Spinal cord (tissue), 10 donors: ENCODE measurements around the gene OR2AT4. TPM values are rescaled to one million over a fixed set of nuclear protein-coding genes. Genes with fewer than 3 reads are reported as not detected.
"Not testable (repeated sequence)": the region's sequence is repeated elsewhere in the genome, so short reads cannot be mapped to it uniquely, and the experiment has no call there.

ENCODE experiments used
- DNase-seq, 6 donors: peaks; one replicate each; pipeline versions ENCODE4 v3.0.0 to v3.0.0-alpha.2; 2013 to 2015; ENCODE audit warnings: low spot score in 6 of 6, low read depth in 4 of 6
- H3K27ac ChIP-seq: one replicate; pipeline ENCODE4 v1.5.1; 2013; ENCODE audit warnings: low read depth, low read length, control low read depth
- H3K27me3 ChIP-seq: one replicate; pipeline ENCODE4 v1.6.1; 2013; ENCODE audit warnings: low read length; ENCODE audit not compliant: control insufficient read depth, insufficient read depth
- H3K36me3 ChIP-seq: one replicate; pipeline ENCODE4 v1.6.1; 2013; ENCODE audit warnings: low read length; ENCODE audit not compliant: control insufficient read depth, insufficient read depth
- H3K4me1 ChIP-seq: one replicate; pipeline ENCODE4 v1.6.1; 2013; ENCODE audit warnings: low read length; ENCODE audit not compliant: control insufficient read depth, insufficient read depth
- H3K4me3 ChIP-seq: one replicate; pipeline ENCODE4 v1.5.1; 2013; ENCODE audit warnings: low read depth, low read length, control low read depth
- H3K9me3 ChIP-seq: one replicate; pipeline ENCODE4 v1.6.1; 2013; ENCODE audit warnings: low read length; ENCODE audit not compliant: control insufficient read depth, insufficient read depth
- WGBS: methylation state at CpG from one replicate; pipeline ENCODE4 v1.1.5; 2013; ENCODE audit warnings: missing lambda C conversion rate; ENCODE audit not compliant: insufficient coverage; 5-methylcytosine and 5-hydroxymethylcytosine counted together
- polyA plus RNA-seq, 2 donors: library from polyadenylated mRNA; unstranded; fragments of 120-200 nt; gene quantifications; one replicate each; pipeline ENCODE4 v1.2.1, GENCODE V29; 2013; ENCODE audit not compliant: insufficient read length in 2 of 2
- total RNA-seq, 2 donors: library from RNA; depleted of rRNA in 1 of 2; stranded (reverse); fragments of 120-200 nt in 1 of 2; fragments of >200 nt in 1 of 2; gene quantifications; one replicate each; pipeline versions ENCODE4 v1.2.3 to v1.2.4, GENCODE V29; 2013 to 2014
- donor health status: healthy.

OR2AT4 gene
- total and polyA plus RNA-seq, 4 donors = under 0.01 to 0.10 (median 0.04) TPM

GRCh38 chr11:75052457-75052856 is 44.2 kb downstream of the OR2AT4 start:
- WGBS = no CpG with 5 or more reads among the region's 1 CpG
- no peaks in the 10 kb centered on the region for H3K36me3 ChIP-seq
- peaks cover 2% of the 10 kb centered on the region for H3K9me3 ChIP-seq
- no peaks in the 10 kb centered on the region for H3K27me3 ChIP-seq
- H3K4me1 ChIP-seq = no peaks in the 10 kb centered on the region
- DNase-seq = no peak
- H3K4me3 ChIP-seq = no peak overlapping the region
- H3K27ac ChIP-seq = no peak overlapping the region

- Histone ChIP-seq H3K4me1 (no peaks in the 10 kb centered on the region), H3K27ac (no peak overlapping the region), H3K27me3 (no peaks in the 10 kb centered on the region), H3K36me3 (no peaks in the 10 kb centered on the region), H3K4me3 (no peak overlapping the region), H3K9me3 (peaks cover 2% of the 10 kb centered on the region)
- DNase-seq = no peak
- WGBS = 75% methylated on average over 5 of the region's 5 CpGs
Measured at GRCh38 chr11:75051043-75051442, 45.6 kb downstream of the OR2AT4 start.

GRCh38 chr11:75050516-75050915 is 46.2 kb downstream of the OR2AT4 start:
- no peak for DNase-seq
- H3K4me1 ChIP-seq = no peaks in the 10 kb centered on the region
- no peak overlapping the region for H3K27ac ChIP-seq
- no peak overlapping the region for H3K4me3 ChIP-seq
- WGBS = 90% methylated on average over 3 of the region's 4 CpGs
- no peaks in the 10 kb centered on the region for H3K27me3 ChIP-seq
- H3K9me3 ChIP-seq = peaks cover 2% of the 10 kb centered on the region
- no peaks in the 10 kb centered on the region for H3K36me3 ChIP-seq

GRCh38 chr11:75049501-75050266 is 47.0 kb downstream of the OR2AT4 start:
- not testable (repeated sequence) for H3K36me3 ChIP-seq, H3K27me3 ChIP-seq, H3K9me3 ChIP-seq, H3K4me1 ChIP-seq, H3K4me3 ChIP-seq, H3K27ac ChIP-seq, DNase-seq
- WGBS = 60% methylated on average over 2 of the region's 8 CpGs

GRCh38 chr11:75047191-75047590 is 49.5 kb downstream of the OR2AT4 start:
- Histone ChIP-seq H3K27ac (no peak overlapping the region), H3K27me3 (no peaks in the 10 kb centered on the region), H3K9me3 (no peaks in the 10 kb centered on the region), H3K36me3 (no peaks in the 10 kb centered on the region), H3K4me1 (no peaks in the 10 kb centered on the region), H3K4me3 (no peak overlapping the region)
- DNase-seq = no peak
- no CpG with 5 or more reads among the region's 4 CpGs for WGBS

- not testable (repeated sequence) for H3K4me1 ChIP-seq, DNase-seq, H3K27me3 ChIP-seq, H3K27ac ChIP-seq, H3K9me3 ChIP-seq, H3K36me3 ChIP-seq, H3K4me3 ChIP-seq
- WGBS = 28% methylated on average over 2 of the region's 5 CpGs
Measured at GRCh38 chr11:75046668-75047067, 50.0 kb downstream of the OR2AT4 start.

GRCh38 chr11:75044381-75045170 is 52.1 kb downstream of the OR2AT4 start:
- not testable (repeated sequence) for H3K36me3 ChIP-seq, H3K27ac ChIP-seq, DNase-seq, H3K4me1 ChIP-seq, H3K9me3 ChIP-seq, H3K4me3 ChIP-seq, H3K27me3 ChIP-seq
- 90% methylated on average over 15 of the region's 15 CpGs for WGBS

GRCh38 chr11:75041821-75042220 is 54.9 kb downstream of the OR2AT4 start:
- not testable (repeated sequence) for H3K9me3 ChIP-seq, H3K4me1 ChIP-seq, H3K36me3 ChIP-seq, H3K4me3 ChIP-seq, DNase-seq, H3K27ac ChIP-seq, H3K27me3 ChIP-seq
- WGBS = no CpG with 5 or more reads among the region's 3 CpGs

- H3K27ac ChIP-seq = no peak overlapping the region
- WGBS = 100% methylated on average over 1 of the region's 2 CpGs
- H3K9me3 ChIP-seq = no peaks in the 10 kb centered on the region
Measured at GRCh38 chr11:75041263-75041662, 55.4 kb downstream of the OR2AT4 start.

More at GRCh38 chr11:75041263-75041662, 55.4 kb downstream of the OR2AT4 start:
- Histone ChIP-seq H3K27me3 (no peaks in the 10 kb centered on the region), H3K4me1 (no peaks in the 10 kb centered on the region), H3K4me3 (no peak overlapping the region), H3K36me3 (no peaks in the 10 kb centered on the region)
- no peak for DNase-seq
